H4 (cell line): Measurements from ENCODE around the gene SND1. TPM values are rescaled to one million over a fixed set of nuclear protein-coding genes. Genes with fewer than 3 reads are reported as not detected.
"Not testable (repeated sequence)": the region's sequence is repeated elsewhere in the genome, so short reads cannot be mapped to it uniquely, and the experiment has no call there.

ENCODE experiments used
- DNase-seq: peaks from one replicate; pipeline ENCODE4 v3.0.0-alpha.2; 2015; ENCODE audit warnings: low spot score
- total RNA-seq: library from RNA; depleted of rRNA; stranded (reverse); fragments of >200 nt; shearing (Covaris generic); gene quantifications from 2 replicates; pipeline ENCODE4 v1.2.3, GENCODE V29; 2014

The SND1 gene
- total RNA-seq, 1 experiment from 2014 or later, result 153 TPM

DNA sequence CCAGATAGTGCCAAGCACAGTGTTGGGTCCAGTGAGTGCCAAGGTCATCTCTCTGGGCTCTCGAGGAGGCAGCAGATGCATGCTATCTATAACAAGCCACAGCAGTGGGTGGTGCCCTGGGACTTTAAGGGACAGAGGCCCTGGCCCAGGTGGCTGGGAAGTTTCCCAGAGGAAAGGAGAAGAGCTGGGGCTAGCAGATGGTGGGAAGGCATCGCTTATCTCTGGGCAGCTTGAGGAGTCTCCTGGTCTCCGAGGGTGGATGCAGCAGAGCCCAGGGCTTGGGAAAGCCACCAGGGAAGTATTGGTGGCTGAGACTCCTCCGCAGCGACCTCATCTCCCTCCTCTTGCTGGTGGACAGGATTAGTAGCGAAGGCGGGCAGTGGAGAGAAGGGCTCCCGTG lies 442.7 kb downstream of the SND1 start:
- no peak for DNase-seq

DNA sequence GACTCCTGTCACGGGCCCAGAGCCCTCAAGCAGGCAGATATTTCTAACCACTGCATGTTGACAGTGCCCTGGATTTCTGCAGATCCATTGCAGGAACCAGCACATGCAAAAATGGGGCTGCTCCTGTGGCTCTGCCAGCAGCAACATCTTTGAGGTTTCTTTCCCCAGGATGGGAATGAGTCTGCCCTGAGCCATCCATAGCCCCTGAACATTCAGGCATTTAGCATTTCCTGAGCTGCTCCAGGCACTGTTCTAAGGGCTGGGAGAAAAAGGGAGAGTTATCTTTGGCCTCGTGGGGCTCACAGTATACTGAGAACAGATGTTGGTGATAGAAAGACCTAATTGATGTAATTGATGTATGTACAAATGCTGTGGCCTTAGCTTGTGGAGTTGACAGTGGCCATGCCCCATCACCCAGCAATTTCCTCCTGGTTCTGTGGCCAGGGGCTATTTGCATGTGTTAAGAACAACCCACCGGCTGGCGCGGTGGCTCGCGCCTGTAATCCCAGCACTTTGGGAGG lies 445.3 kb downstream of the SND1 start:
- DNase-seq, result no peak

DNA sequence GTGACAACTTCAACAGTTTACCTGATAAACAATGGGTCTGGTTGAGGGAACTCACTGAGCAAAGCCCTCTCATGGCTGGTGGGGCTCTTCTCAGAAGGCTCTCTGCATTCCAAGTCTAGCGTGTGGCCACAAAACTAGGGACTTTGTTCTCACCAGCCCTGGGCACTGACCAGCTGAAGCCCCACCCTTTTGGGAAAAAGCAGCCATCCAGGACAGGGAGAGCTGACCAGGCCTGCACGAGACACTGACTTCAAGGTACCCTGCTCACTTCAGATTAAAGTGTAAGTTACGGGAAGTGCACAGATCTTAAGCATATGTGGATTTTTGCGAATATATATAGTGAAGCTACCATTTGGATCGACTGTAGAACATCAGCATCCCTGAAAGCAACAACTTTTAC lies 446.6 kb downstream of the SND1 start:
- DNase-seq, result no peak

DNA sequence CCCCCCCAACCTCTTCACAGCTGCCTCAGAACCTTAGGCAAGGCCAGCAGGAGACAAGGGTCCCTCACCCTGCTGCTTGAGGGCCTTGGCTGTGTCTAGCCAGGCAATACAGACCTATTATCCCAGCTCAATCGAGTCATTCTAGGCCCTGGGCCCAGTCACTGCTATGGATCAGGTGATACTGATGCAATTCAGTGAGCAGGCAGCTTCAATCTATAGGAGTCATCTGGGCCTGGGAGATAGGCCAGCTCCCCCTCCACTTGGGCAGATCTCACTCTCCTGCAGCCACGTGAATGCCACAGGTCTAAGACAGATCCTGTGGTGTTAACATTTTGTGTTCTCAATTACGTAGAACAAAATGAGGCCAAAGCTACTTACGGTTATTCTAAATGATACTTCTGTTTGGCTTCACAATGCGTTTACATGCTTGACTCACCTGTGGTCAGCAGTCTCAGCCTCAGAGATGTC lies 447.2 kb downstream of the SND1 start:
- DNase-seq, result no peak

DNA sequence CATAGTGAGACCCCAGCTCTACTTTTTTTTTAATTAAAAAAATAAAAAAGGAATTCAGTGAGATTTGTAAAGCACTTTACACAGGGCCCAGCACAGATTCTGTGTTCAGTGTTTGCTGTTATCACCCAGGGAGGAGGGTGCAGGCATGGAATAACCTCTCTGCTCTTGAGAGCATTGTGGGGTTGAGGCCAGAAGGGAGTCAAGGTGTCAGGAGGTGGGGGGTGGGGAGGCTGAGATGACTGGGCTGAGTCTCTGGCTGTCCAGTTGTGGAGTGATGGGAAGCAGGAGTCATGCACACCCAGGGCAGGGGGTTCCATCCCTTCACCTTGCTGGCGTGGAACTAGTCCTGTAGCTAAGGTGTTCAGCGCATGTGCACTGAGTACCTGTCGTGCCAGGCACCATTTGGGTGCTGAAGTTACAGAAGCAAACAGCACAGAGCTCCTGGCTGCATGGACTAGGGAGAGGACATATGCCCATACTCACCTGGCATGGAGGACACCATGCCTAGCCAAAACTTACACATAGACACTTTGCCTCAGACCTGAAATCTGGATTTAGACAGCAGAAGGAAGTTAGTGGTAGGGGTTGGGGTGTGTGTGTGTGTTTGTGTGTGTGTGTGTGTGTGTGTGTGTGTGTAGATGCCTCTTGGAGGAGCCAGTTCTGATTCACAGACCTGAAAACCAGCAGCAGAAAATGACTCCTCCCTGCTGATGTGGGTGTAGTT lies 448.4 kb downstream of the SND1 start:
- no peak for DNase-seq

DNA sequence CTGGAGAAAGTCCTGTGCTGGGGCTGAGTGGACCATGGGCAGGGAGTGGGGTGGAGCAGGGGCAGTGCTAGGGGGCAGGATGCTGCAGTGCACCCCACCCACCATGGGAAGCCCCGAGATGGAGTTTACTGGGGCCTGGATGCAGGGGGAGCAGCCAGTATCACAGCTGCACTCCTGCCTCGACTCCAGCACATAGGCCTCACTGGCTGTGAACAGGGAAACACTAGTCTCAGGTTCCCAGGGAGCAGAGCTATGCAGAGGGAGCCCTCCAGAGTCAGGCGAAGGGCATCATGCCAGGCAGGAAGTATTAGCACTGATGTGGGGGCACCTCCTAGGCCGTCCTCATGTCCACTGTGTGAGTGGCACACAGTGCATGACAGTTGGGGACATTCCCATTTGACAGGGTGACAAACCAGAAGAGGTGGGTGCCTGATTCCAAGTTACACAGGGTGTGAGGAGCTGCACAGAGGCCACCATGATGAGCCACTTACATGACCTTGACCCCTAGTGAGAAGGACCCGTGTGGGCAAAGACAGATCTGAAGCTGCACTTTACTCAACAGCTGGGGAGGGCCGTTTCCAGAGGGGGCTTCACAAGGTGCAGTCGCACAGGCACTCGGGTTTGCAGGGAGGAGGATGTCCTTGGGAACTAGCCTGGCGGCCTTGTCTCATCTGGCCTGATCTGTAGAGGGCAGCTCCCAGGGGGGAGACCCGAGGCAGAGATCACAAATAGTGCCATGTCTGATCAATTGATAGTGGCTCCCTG lies 449.1 kb downstream of the SND1 start:
- DNase-seq, result no peak

DNA sequence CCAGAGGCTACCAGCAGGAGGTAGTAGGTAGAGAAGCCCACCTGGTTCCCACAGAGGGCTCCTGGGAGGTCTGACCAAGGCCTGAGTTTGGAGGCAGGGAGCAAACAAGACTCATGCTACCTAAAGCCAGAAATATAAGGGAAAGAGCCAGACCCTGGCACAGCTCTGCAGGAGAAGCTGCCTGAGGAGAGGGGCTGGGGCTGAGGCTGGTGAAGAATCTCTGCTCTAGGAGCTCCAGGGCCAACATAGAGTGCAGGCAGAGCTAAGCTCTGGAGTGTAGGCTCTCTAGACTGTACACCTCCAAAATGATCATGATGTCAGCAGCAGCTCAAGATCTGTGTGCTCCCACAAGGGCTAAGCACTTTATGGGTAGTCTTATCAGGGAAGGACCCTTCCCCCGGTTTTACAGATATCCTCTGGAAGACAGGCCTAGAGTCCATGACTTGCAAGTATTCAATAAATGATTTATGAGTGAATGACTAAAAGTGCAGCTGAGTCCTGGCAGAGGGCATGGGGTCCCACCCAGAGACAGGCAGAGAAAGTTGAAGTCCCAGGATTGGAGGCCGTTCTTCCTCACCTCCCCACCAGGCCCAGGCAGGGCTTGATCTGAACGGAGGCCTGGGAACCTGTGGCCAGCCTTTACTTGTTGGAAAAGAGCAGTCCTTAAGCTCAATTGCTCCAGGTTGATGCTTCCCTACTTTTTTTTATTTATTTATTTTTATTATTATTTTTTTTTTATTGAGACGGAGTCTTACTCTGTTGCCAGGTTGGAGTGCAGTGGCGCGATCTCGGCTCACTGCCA lies 450.7 kb downstream of the SND1 start:
- no peak for DNase-seq

DNA sequence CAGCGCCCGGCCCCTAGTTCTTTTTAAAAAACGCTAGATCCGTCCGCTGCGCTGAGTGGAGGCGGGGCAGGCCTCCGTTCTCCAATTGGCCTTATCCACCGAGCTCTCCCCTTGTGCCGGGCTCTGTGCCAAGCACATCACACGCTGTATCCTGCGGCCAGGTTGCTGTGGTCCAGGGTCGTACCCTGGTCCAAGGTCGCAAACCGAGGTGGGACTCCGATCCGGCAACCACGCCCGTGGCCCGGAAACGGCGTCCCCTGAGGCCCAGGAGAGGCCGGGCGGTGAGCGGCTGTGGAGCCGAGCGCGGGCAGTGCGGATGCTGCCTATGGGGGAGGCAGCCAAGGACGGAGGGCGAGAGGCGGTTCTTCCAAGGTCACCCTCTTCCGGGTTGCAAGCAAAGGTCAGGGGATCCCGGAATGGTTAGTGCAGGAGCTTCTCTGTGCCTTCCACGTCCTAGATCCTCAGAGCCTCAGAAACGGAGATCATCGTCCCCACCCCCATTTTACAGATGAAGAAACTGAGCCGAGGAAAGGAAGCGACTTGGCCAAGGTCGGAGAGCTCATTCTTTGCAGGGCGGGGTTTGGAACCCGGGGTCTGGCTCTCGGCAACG lies 451.6 kb downstream of the SND1 start:
- DNase-seq, result no peak

DNA sequence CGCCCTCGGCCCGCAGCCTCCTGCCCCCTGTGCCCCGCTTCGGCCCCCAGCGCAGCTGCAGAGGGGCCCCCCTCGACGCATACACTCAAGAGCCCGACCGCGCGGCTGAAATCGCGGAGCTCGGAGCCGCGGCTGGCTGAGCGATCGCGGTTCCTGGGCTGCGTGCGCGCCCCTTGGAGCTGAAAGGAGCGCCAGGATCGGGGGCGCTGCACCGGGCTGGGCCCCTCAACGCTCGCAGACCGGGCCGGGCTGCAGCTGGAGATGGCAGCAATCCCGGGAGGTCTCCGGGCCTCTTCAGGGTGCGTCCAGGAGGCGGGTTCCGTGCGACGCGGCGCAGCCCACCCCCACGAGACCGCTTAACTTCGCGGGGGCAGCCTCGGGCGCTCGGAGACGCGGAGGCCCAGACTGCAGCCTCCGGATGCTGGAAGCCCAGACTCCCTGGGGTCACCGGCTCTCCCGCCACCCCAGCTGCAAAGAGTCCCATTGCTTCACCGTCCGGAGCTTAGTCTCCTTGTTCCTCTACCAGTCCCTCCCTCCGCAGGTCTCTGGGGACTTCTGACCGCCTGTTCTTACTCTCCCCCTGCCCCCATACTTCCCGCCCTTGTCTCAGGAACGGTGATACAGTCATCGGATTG lies 452.2 kb downstream of the SND1 start:
- no peak for DNase-seq

DNA sequence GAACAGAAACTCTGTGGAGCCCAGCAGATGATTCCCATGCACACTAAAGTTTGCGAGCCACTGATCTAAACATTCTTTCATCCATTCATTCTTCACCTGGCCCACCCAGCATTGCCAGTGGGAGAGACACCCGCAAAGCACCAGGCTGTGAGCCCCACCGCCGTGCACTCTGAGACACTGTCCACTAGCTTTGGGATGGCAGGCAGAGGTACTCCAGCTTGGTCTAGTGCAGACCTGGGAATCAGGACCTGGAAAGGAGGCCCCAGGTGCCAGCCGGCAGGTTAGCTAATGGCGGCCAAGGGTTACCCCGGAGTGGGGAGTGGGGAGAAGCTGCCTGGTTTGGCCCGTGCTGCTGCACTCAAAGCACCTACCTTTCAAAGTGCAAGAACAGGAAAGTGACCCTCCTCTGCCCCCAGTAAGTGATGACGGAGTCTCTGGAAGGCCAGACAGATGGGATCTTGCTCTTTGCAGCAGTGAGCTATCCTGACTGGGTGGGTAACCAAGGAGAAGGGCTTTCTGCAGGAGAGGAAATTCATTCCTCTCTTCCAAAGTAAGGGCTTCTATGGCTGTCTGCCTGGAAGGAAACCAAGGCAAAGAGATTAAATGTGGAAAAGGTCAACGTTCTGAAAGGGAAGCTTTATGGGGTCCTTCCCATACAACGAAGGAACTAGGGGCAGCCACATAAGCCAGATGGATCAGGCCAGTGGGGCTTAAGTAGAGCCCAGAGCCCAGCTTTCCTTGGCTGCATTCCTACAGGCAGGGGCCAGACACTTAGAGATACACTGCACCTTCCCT lies 453.4 kb downstream of the SND1 start:
- no peak for DNase-seq

DNA sequence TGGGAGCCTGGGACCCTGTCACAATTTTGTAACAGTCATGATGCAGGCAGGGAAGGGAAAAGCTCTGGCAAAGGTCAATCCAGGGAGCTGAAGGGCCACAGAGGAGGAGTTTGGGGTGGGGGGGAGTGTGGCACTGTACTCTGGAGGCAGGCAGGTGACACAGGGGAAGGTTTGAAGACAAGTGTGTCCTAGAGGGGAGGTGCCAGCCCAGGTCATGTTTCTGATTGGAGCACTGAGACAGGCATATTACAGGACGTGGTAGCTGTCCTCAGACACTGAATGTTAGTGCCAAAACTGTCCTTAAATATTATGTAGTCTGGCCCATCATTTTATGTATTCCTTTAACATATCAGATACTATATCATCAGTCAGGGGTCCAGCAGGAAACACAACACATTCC lies 454.8 kb downstream of the SND1 start:
- DNase-seq, result no peak

DNA sequence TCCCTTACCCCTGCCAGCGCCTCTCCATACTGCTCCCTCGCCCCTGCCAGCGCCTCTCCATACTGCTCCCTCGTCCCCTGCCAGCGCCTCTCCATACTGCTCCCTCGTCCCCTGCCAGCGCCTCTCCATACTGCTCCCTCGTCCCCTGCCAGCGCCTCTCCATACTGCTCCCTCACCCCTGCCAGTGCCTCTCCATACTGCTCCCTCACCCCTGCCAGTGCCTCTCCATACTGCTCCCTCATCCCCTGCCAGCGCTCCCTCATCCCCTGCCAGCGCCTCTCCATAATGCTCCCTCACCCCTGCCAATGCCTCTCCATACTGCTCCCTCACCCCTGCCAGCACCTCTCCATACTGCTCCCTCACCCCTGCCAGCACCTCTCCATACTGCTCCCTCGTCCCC lies 455.5 kb downstream of the SND1 start:
- not testable (repeated sequence) for DNase-seq

DNA sequence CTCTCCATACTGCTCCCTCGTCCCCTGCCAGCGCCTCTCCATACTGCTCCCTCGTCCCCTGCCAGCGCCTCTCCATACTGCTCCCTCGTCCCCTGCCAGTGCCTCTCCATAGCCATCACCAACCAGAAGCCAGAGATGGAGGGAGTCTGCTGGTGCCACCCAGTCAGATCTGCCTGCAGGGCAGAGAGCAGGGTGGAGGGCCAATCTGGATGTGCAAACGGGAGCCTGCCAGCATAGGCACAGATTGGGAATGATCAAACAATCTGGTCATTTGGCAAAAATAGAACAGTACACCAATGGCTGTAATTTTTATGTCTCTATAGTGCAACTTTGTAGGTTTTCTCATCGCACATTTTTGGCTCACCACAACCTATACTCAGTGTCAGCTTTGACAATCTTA lies 456.1 kb downstream of the SND1 start:
- no peak for DNase-seq

DNA sequence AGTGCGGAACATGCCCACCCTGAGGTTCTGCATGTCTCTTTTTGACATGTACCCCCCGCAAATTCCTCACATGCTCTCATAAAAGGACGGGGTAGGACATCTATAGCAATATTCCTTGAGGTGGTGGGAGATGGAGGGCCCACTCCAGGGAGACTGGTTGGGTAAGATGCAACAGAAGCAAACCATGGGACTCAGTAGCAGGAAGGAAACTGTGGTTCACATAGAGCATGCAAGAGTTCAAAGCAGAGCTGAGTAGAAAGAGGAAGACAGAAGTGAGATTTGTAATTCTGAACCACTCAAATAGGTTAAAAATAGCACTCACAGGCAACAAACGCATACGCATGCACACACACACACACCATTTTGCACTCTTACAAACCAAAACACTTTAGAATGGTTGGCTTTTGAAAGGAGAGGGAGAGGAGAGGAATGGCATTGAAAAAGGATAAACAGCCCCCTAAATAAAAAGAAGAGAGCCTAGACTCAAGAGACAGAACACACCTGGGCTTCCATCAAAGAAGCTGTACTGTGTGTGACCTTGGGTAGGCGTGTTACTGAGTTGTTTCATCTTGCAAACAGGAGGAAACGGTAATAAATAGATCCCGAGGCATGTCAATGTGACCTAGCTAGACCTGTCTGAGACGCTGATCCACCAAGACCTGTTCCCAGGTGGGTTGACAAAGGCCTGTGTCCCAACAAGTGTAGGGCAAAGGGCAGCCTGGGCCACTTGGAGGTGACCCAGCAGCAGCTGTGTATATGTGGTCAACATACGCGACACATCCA lies 456.8 kb downstream of the SND1 start:
- DNase-seq, result no peak

DNA sequence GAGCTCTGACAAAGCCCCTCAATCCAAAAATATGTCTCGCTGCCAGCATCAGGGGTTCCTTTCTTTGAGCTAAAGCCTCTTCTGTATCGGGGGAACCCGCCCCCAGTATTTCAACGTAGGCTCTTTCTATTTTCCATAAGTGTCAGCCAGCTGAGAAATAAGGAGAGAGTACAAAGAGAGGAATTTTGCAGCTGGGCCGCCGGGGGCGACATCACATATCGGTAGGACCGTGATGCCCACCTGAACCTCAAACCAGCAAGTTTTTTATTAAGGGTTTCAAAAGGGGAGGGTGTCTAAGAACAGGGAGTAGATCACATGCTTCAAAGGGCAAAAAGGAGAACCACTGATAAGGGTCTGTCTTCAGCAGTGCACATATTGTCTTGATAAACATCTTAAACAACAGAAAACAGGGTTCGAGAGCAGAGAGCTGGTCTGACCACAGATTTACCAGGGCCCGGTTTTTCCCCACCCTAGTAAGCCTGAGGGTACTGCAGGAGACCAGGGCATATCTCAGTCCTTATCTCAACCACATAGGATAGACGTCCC lies 457.5 kb downstream of the SND1 start:
- not testable (repeated sequence) for DNase-seq

DNA sequence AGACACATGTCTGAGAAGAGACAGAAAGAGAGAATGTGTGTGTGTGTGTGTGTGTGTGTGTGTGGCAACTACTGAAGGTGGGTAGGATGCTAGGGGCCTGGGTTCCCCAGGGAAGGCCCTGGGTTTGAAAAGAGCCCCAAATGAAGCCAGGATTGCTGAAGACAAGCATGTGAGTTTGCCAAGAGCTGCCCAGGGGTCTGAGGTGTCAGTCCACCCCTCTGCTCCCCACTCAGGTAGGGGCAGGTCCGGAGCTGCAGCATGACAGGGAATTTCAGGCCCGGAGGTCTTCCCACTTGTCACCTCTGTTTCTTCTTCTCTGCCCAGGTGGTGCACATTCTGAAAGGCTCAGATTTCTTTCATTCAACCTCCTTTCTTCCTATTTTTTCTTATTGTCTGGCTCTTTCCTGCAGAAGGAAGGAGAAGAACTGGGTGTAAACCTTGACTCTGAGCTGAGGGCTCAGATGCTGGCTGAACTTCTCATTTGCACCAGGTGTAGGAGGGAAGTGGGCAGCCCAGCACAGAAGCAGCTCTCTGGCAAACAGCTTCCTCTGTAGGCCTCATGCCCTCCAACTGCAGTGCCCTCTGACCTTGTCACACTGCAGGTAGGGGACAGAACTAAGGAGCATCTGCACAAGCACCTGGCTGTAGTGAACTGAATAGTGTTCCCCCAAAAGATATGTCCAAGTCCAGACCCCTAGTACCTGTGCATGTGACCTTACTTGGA lies 458.8 kb downstream of the SND1 start:
- no peak for DNase-seq

DNA sequence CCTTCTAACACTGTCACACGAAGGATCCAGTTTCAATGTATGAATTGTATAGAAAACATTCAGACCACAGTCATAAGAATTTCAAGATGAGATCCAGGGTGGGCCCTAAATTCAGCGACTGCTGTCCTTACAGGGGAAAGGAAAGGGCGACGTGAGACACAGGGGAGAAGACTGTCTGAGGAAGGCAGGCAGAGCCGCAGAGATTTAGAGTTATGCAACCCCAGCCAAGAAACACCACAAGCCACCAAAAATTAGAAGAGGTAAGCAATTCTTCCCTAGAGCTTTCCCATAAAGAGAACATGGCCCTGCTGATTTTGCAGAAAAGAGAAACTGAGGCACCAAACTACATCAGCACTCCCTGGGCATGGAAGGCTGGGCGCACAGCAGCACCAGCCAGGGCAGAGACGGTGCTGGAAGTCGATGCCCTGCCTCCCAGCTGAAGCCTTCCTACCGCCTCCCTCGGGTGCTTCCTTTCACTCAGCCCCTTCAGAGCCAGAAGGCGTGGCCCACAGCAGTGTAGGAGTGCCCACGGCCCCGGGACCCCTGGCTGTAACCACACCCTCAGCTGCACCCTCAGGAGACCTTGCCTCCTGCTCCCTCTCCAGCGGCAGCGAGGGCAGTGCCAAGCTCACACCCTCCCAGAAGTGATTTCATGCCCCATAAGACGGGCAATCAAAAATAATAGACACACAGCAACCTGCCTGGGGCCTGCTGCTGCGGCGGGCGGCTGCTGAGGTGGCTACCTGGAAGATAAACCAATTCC lies 460.2 kb downstream of the SND1 start:
- no peak for DNase-seq

DNA sequence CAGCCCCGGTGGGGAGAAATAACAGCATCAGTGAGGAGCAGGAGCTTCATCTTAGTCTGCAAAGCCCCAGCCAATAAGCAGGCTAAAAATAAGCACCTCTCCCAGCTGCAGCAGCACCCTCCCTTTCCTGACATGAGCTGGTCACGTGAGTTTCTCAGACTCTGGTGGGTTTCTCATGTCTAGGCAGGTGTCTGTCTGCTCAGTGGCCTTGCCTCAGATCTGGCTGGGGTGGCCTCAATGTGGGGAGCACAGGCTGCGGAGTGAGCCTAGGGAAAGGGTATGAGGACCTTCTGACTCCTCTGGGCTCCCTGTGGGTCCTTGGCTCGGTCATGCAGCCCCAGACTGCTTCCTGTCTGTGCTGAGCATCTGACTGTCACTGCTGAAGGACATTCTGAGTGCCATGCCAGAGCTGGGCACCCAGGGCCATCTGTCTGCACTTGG lies 460.8 kb downstream of the SND1 start:
- DNase-seq, result no peak
